ENCODE measurements around the gene DPM1. TPM values are rescaled to one million over a fixed set of nuclear protein-coding genes. Genes with fewer than 3 reads are reported as not detected.

DPM1 gene
- total and polyA plus RNA-seq, 2 of the 8 experiments (the other 6 are each of a cell fraction or from before 2014, with no cell fraction given) = 42.3 to 57.0 TPM

DNA sequence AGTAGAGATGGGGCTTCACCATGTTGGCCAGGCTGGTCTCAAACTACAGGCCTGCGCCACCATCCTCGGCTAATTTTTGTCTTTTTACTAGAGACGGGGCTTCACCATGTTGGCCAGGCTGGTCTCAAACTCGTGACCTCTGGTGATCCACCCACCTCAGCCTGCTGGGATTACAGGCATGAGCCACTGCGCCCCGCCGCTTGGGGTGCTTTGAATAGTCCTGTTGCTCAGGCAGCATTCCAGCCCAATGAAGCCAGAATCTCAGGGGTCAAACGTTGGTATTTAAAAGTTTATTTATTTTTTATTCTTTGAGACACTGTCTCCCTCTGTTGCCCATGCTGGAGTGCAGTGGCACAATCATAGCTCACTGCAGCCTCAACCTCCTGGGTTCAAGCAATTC is 11.6 kb upstream of the DPM1 start:
- no peak overlapping the region for H2BK12ac ChIP-seq (ENCODE audit: low read depth, low read length)
- H3K23me2 ChIP-seq (ENCODE audit: low read depth, low read length) = no peaks in the 10 kb centered on the region
- no peak overlapping the region for H3K9ac ChIP-seq (replicated peaks in 1 of 4; ENCODE audit: extremely low read depth in 1 of 4, low read depth in 3 of 4, low read length in 3 of 4)
- H3K4ac ChIP-seq (replicated peaks; ENCODE audit: insufficient read length, low read depth, low read length) = no peak overlapping the region
- 89% methylated on average over 6 of the region's 8 CpGs; no CpG with 5 or more reads in 1 of the 2 experiments for whole genome bisulfite sequencing, 2 experiments (ENCODE audit: extremely low coverage in 1 of 2, insufficient coverage in 1 of 2, insufficient read length in 1 of 2, insufficient replicate concordance in 2 of 2, low coverage in 1 of 2, low lambda C conversion rate in 2 of 2, missing lambda C conversion rate in 1 of 2)
- no peaks in the 10 kb centered on the region for H3K27me3 ChIP-seq (replicated peaks in 1 of 4; ENCODE audit: control insufficient read depth in 3 of 4, extremely low read depth in 1 of 4, insufficient read depth in 3 of 4, low read length in 3 of 4)
- H3K79me1 ChIP-seq (ENCODE audit: low read depth, low read length) = no peaks in the 10 kb centered on the region
- no peak overlapping the region for H2BK20ac ChIP-seq (ENCODE audit: low read length)
- H2BK5ac ChIP-seq (ENCODE audit: low read depth, low read length) = no peak overlapping the region
- DNase-seq (ENCODE audit: low read depth in 1 of 2, low spot score in 2 of 2) = peak in 1 of 2 experiments; percentile 31
- H2AK5ac ChIP-seq (ENCODE audit: low read depth, low read length) = no peak overlapping the region
- POLR2A ChIA-PET (ENCODE audit: partially characterized antibody) = interaction anchor here (1.5 kb wide), 1 partner anchor 38 kb away, joined by 5 read pairs; the partner anchor contains the start of gene ADNP
- peaks cover 0 to 2% (median 0%) of the 10 kb centered on the region in 4 experiments; a peak in 1 of 7 replicates for H3K4me1 ChIP-seq (replicated peaks in 1 of 4; ENCODE audit: control insufficient read depth in 3 of 4, insufficient read depth in 4 of 4, low read length in 3 of 4)
- CTCF ChIA-PET (ENCODE audit: partially characterized antibody) = interaction anchor here (0.6 to 1.7 kb wide), 3 partner anchors 11 to 341 kb away, joined by 3 to 5 read pairs (median 3); partner anchors contain the start of genes DPM1 and MOCS3
- H4K8ac ChIP-seq (ENCODE audit: extremely low read depth, insufficient read depth, low read length) = no peak overlapping the region
- H3K18ac ChIP-seq (ENCODE audit: extremely low read depth, low read length) = no peak overlapping the region
- H3K27ac ChIP-seq (ENCODE audit: low read depth, low read length) = no peak overlapping the region
- H4K91ac ChIP-seq (replicated peaks; ENCODE audit: insufficient read length, low read length) = no peak overlapping the region
- H2BK15ac ChIP-seq (ENCODE audit: low read length) = no peak overlapping the region
- H3K23ac ChIP-seq (ENCODE audit: insufficient read length) = no peak overlapping the region
- no peak for FAIRE-seq
- no peak overlapping the region for H2AFZ ChIP-seq (ENCODE audit: low read length)
- H3K4me2 ChIP-seq (ENCODE audit: insufficient read depth in 1 of 2, low read depth in 2 of 2, low read length in 2 of 2) = no peak overlapping the region
- H3K14ac ChIP-seq (ENCODE audit: insufficient read length) = no peak overlapping the region
- no peak overlapping the region for H2BK120ac ChIP-seq (replicated peaks; ENCODE audit: low read depth, low read length)
- no peaks in the 10 kb centered on the region for H3K36me3 ChIP-seq (ENCODE audit: control insufficient read depth in 2 of 4, insufficient read depth in 4 of 4, low read length in 3 of 4)
- 0 out of 4 replicates have a peak, but pooled peaks cover 0 to 3% of the 10 kb centered on the region in 2 experiments for H3K9me3 ChIP-seq (ENCODE audit: insufficient read depth in 2 of 2, low read depth in 1 of 2, low read length in 1 of 2)
- H3K79me2 ChIP-seq (ENCODE audit: control insufficient read depth in 1 of 2, insufficient read depth in 2 of 2, low read length in 2 of 2) = no peaks in the 10 kb centered on the region
- no peaks in the 10 kb centered on the region for H4K20me1 ChIP-seq (replicated peaks in 1 of 2; ENCODE audit: control insufficient read depth in 1 of 2, insufficient read depth in 2 of 2, low read length in 2 of 2)
- H4K5ac ChIP-seq (ENCODE audit: insufficient read length, low read depth, low read length) = no peak overlapping the region
- no peak overlapping the region for H3K56ac ChIP-seq (replicated peaks; ENCODE audit: insufficient read length, low read depth, low read length)
- no peak overlapping the region for H3K4me3 ChIP-seq (ENCODE audit: extremely low read depth in 1 of 4, insufficient read depth in 2 of 4, low read depth in 3 of 4, low read length in 4 of 4)
- TF ChIP-seq NANOG (IDR thresholded peaks at IDR 0.05; ENCODE audit: insufficient read depth, low read depth, low read length, poor library complexity, severe bottlenecking) (no peak), EP300 (IDR thresholded peaks at IDR 0.05; ENCODE audit: borderline replicate concordance in 1 of 2, low read depth in 2 of 2, low read length in 2 of 2) (no peak), CEBPB (IDR thresholded peaks at IDR 0.05; ENCODE audit: low read depth, low read length) (no peak), SP4 (IDR thresholded peaks at IDR 0.05; ENCODE audit: low read length) (no peak), YY1 (IDR thresholded peaks at IDR 0.05; ENCODE audit: low read depth, low read length) (no peak), FOSL1 (IDR thresholded peaks at IDR 0.05; ENCODE audit: insufficient read depth, low read depth, low read length) (no peak), RBBP5 (IDR thresholded peaks at IDR 0.05; ENCODE audit: borderline replicate concordance, low read depth, low read length) (no peak), BRCA1 (IDR thresholded peaks at IDR 0.05; ENCODE audit: low read depth, low read length) (no peak), CTBP2 (IDR thresholded peaks at IDR 0.05; ENCODE audit: borderline replicate concordance, insufficient read depth, insufficient read length, low read length) (no peak), EZH2 (IDR thresholded peaks at IDR 0.05; ENCODE audit: low read depth, low read length, severe bottlenecking) (no peak), KDM5A (IDR thresholded peaks at IDR 0.05; ENCODE audit: low read length) (no peak), GTF2F1 (IDR thresholded peaks at IDR 0.05; ENCODE audit: borderline replicate concordance, low read depth, low read length) (no peak)
- TF ChIP-seq, protein P1, sequence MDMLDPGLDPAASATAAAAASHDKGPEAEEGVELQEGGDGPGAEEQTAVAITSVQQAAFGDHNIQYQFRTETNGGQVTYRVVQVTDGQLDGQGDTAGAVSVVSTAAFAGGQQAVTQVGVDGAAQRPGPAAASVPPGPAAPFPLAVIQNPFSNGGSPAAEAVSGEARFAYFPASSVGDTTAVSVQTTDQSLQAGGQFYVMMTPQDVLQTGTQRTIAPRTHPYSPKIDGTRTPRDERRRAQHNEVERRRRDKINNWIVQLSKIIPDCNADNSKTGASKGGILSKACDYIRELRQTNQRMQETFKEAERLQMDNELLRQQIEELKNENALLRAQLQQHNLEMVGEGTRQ (IDR thresholded peaks at IDR 0.05; ENCODE audit: low read length) = no peak
